Measurements from ENCODE around the gene TMEM117. TPM values are rescaled to one million over a fixed set of nuclear protein-coding genes. Genes with fewer than 3 reads are reported as not detected.
"Not testable (repeated sequence)": the region's sequence is repeated elsewhere in the genome, so short reads cannot be mapped to it uniquely, and the experiment has no call there.

Gene TMEM117
- total and polyA plus RNA-seq, 8 donors: 1.8 to 6.1 (median 4.0) TPM

- no peak for FAIRE-seq
- intact Hi-C loops (cut with DNase I): no loop called here
Measured at GRCh38 chr12:44036875-44037443, 201.1 kb downstream of the TMEM117 start.

GRCh38 chr12:44038411-44038810, 202.5 kb downstream of the TMEM117 start:
- WGBS, 2 donors: 58 to 60% methylated on average over 5 of the region's 5 CpGs
- Histone ChIP-seq H3K4me1 (peaks cover 0 to 12% (median 0%) of the 10 kb centered on the region in 3 donors), H3K27me3 (no peaks in the 10 kb centered on the region), H3K4me3 (no peak overlapping the region), H3K36me3 (no peaks in the 10 kb centered on the region), H3K27ac (no peak overlapping the region), H3K9me3 (no peaks in the 10 kb centered on the region)
- intact Hi-C loops (cut with DNase I): no loop called here
- FAIRE-seq (no peak), ATAC-seq (peak in 1 of 4 donors; percentile 63), DNase-seq (peak in 1 of 6 donors; percentile 18)
- no peak for TF ChIP-seq CTCF (IDR thresholded peaks at IDR 0.05)

More at GRCh38 chr12:44036875-44037443, 201.1 kb downstream of the TMEM117 start:
- no peak for DNase-seq
- Histone ChIP-seq H3K9me3 (no peaks in the 10 kb centered on the region), H3K27me3 (no peaks in the 10 kb centered on the region), H3K4me3 (no peak overlapping the region), H3K4me1 (peaks cover 0 to 12% (median 0%) of the 10 kb centered on the region in 3 donors), H3K36me3 (no peaks in the 10 kb centered on the region), H3K27ac (no peak overlapping the region)
- ATAC-seq: peak in 2 of 4 donors; percentile 50 to 62
- no peak for TF ChIP-seq CTCF (IDR thresholded peaks at IDR 0.05)
- 60 to 65% methylated on average over 7 of the region's 7 CpGs for WGBS, 2 donors

- H3K9me3 ChIP-seq; H3K4me1 ChIP-seq; H3K27me3 ChIP-seq; H3K27ac ChIP-seq; FAIRE-seq; ATAC-seq; H3K36me3 ChIP-seq; intact Hi-C loops (cut with DNase I); H3K4me3 ChIP-seq; DNase-seq: not testable (repeated sequence)
- 77 to 86% methylated on average over 2 of the region's 2 CpGs for WGBS, 2 donors
Measured at GRCh38 chr12:44044491-44044890, 208.6 kb downstream of the TMEM117 start.

GRCh38 chr12:44046732-44047417, 211.0 kb downstream of the TMEM117 start:
- Histone ChIP-seq H3K9me3 (no peaks in the 10 kb centered on the region), H3K36me3 (no peaks in the 10 kb centered on the region), H3K4me1 (no peaks in the 10 kb centered on the region), H3K27ac (no peak overlapping the region), H3K4me3 (no peak overlapping the region), H3K27me3 (no peaks in the 10 kb centered on the region)
- DNase-seq (no peak), FAIRE-seq (no peak), ATAC-seq (no peak)
- 94 to 97% methylated on average over 3 of the region's 3 CpGs for WGBS, 2 donors
- TF ChIP-seq CTCF (IDR thresholded peaks at IDR 0.05): no peak
- intact Hi-C loops (cut with DNase I): no loop called here

GRCh38 chr12:44052554-44052953, 216.7 kb downstream of the TMEM117 start:
- Histone ChIP-seq H3K4me3 (no peak overlapping the region), H3K36me3 (no peaks in the 10 kb centered on the region), H3K9me3 (no peaks in the 10 kb centered on the region), H3K27me3 (no peaks in the 10 kb centered on the region), H3K4me1 (no peaks in the 10 kb centered on the region), H3K27ac (no peak overlapping the region)
- FAIRE-seq: no peak
- ATAC-seq: no peak
- intact Hi-C loops (cut with DNase I): no loop called here
- WGBS, 2 donors: 84 to 89% methylated on average over 4 of the region's 4 CpGs
- DNase-seq: no peak
- no peak for TF ChIP-seq CTCF (IDR thresholded peaks at IDR 0.05)

Data from pancreas (tissue), 10 donors.